HG02943 (cell line): ENCODE results near the gene NAA25.

Experiments used
- ATAC-seq: cut with Tn5 transposase; IDR thresholded peaks from one replicate; pipeline ENCODE4 v1.9.1; 2021; ENCODE audit warnings: mild to moderate bottlenecking, low read depth, moderate library complexity; ENCODE audit not compliant: unreplicated experiment

NAA25 gene

GRCh38 chr12:112108202-112109079, at the start of gene NAA25:
Gene NAA25 (minus strand): TSS chr12:112108783. CDS start chr12:112108773, 10 bp downstream.
- peak; percentile 56 for ATAC-seq

GRCh38 chr12:112153893-112154219, 45.3 kb upstream of the NAA25 start:
- ATAC-seq, result no peak

- ATAC-seq, result no peak
Measured at GRCh38 chr12:112153181-112153892, 44.8 kb upstream of the NAA25 start.

- no peak for ATAC-seq
Measured at GRCh38 chr12:112151766-112152541, 43.4 kb upstream of the NAA25 start.

- no peak for ATAC-seq
Measured at GRCh38 chr12:112149596-112149995, 41.0 kb upstream of the NAA25 start.

GRCh38 chr12:112148031-112148513, 39.5 kb upstream of the NAA25 start:
- no peak for ATAC-seq

- no peak for ATAC-seq
Measured at GRCh38 chr12:112146123-112146522, 37.5 kb upstream of the NAA25 start.

GRCh38 chr12:112140728-112141127, 32.1 kb upstream of the NAA25 start:
- ATAC-seq, result no peak

GRCh38 chr12:112134731-112135130, 26.1 kb upstream of the NAA25 start:
- no peak for ATAC-seq

GRCh38 chr12:112133418-112133817, 24.8 kb upstream of the NAA25 start:
- ATAC-seq, result no peak

- no peak for ATAC-seq
Measured at GRCh38 chr12:112131686-112132085, 23.1 kb upstream of the NAA25 start.

- ATAC-seq, result no peak
Measured at GRCh38 chr12:112130441-112130998, 21.9 kb upstream of the NAA25 start.

- ATAC-seq, result no peak
Measured at GRCh38 chr12:112126911-112127310, 18.3 kb upstream of the NAA25 start.

- no peak for ATAC-seq
Measured at GRCh38 chr12:112126000-112126438, 17.4 kb upstream of the NAA25 start.

- peak; percentile 90 for ATAC-seq
Measured at GRCh38 chr12:112125250-112125999, 16.8 kb upstream of the NAA25 start, which contains the start of gene TRAFD1. Gene TRAFD1 (plus strand): TSS chr12:112125560. CDS start chr12:112130523, 4,963 bp downstream.

GRCh38 chr12:112124918-112125249, 16.3 kb upstream of the NAA25 start:
- no peak for ATAC-seq

GRCh38 chr12:112122823-112123690, 14.5 kb upstream of the NAA25 start:
- ATAC-seq, result no peak

GRCh38 chr12:112121780-112122565, 13.4 kb upstream of the NAA25 start:
- no peak for ATAC-seq
